AG10803 (cell line): ENCODE data around the gene PHETA1.

Experiments used
- DNase-seq: peaks from one replicate; pipeline ENCODE4 v3.0.0; 2010; ENCODE audit warnings: low read depth
- H3K4me3 ChIP-seq: 2 replicates; pipeline ENCODE4 v1.5.1; 2011; ENCODE audit warnings: mild to moderate bottlenecking, low read length, control low read depth
- CTCF ChIP-seq: conservative IDR thresholded peaks from 2 replicates; pipeline ENCODE4 v1.5.1; 2011; ENCODE audit warnings: mild to moderate bottlenecking, low read length, control low read depth, inconsistent platforms

PHETA1 gene

DNA sequence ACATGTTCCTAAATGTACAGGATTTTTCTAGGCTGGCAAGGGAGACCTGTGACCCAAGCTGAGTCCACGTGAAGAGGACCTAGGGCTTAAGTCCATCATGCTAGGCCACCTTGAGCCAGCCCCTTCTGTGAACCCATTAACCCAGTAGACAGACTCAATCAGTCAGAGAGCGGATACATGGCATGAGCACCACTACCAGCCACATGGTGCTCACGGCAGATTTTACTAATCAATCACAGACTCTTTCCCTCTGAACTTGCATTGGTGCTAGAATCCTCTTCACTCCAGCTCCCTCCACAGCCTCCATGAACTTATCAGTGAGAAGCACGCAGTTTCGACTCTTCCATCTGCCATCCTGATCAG is 9.0 kb downstream of the PHETA1 start:
- H3K4me3 ChIP-seq = no peak overlapping the region
- DNase-seq = no peak
- no peak for TF ChIP-seq CTCF

GRCh38 chr12:111359231-111359913 is 9.5 kb downstream of the PHETA1 start:
- H3K4me3 ChIP-seq = no peak overlapping the region
- TF ChIP-seq CTCF = no peak
- DNase-seq = no peak

DNA sequence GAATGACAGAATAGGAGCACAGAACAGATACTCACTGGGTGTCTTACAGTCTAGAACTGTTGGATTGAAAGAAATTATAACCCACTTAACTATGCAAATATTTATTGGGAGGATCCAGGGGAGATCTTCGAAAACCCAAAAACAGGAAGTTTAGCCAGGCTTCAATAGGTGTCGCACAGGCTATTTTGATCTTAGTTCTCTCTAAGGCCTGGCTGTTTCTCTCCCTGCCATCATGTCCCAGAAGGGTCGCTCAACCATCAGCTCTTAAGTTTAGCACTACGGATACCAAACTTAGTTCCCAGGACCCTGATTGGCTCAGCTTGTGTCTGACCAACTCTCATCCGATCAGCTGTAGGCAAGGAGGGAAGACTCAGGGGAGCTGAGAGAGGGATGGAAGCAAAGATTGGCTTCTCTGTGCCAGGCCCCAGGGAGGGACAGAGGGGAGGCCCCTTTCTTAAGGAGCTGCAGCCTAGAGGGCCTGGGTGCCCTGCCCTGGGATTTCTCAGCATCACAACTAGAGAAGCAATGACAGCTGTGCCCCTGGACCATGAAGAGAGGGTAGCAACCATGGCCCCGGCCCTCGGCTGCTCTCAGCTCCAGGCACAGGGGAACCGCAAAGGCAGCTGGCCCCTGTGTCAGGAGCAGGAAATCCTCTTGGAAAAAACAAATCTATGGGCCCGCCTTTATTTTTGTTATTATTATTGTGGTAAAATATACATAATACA is 13.5 kb downstream of the PHETA1 start:
- no peak for TF ChIP-seq CTCF
- no peak overlapping the region for H3K4me3 ChIP-seq
- DNase-seq = no peak

GRCh38 chr12:111354511-111354910 is 14.4 kb downstream of the PHETA1 start:
- no peak for DNase-seq
- no peak overlapping the region for H3K4me3 ChIP-seq
- TF ChIP-seq CTCF = no peak

- DNase-seq = no peak
- no peak for TF ChIP-seq CTCF
- no peak overlapping the region for H3K4me3 ChIP-seq
These were observed 15.1 kb downstream of the PHETA1 start for GRCh38 chr12:111353603-111354295.

- no peak for TF ChIP-seq CTCF
- H3K4me3 ChIP-seq = no peak overlapping the region
- no peak for DNase-seq
These were observed 15.9 kb downstream of the PHETA1 start for GRCh38 chr12:111353026-111353425.
